ENCODE results near the gene MELK.
"Not testable (repeated sequence)": the region's sequence is repeated elsewhere in the genome, so short reads cannot be mapped to it uniquely, and the experiment has no call there.

The MELK gene

DNA sequence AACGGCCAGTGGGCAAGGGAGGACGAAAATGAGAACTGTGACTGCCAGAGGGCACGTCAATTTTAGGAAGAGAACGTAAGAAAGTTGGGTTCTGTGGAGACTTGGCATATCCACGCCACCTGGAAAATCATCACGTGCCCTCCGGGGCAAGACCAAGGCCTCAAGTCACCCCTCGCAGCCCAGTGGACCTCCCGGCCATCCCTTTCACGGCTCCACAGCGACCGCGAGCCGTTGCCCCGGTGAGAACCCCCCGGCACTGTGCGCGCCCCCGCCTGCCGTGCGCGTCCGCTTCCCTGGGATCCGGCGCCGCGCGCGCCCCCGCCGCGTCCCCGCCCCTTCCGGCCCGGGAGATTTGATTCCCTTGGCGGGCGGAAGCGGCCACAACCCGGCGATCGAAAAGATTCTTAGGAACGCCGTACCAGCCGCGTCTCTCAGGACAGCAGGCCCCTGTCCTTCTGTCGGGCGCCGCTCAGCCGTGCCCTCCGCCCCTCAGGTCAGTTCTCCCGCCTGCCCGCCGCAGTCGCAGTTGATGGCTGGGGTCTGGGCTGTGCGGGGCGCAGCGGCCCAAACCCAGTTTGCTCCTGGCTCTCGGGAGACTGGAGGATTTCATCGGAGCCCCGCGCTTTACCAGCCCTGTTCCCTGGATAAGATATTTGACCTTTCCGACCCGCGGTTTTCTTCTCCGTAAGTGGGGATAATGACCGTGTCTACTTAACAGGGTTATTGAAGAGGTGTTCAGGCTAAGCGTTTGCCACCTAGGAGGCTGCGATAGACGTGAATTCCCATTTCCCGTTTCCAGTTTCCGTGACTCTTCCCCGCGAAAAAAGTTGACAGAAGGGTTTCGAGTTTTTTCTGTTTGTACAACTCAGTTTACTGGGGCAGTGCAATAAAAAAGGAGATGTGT, at the start of gene MELK:
MELK (plus strand) TSS at position 381 of the 904 bp plus-strand sequence. CDS start 8,787 bp downstream, outside the sequence.
- peak; percentile 85 for DNase-seq

DNA sequence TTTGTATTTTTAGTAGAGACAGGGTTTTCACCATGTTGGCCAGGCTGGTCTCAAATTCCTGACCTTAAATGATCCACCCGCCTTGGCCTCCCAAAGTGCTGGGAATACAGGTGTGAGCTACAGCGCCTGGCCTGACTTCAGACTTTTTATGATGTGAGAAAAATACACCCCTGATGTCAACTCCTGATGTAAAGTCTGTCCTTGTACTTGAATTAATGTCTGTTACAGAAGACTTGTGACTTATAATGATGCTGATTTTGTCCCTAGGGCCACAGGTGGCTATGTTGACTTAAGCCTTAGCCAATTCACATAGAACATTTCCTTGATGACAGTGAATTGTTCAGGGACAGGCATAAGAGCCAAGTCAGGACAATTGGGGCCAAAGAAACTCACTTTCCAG, 42.5 kb upstream of the MELK start:
- DNase-seq = no peak

DNA sequence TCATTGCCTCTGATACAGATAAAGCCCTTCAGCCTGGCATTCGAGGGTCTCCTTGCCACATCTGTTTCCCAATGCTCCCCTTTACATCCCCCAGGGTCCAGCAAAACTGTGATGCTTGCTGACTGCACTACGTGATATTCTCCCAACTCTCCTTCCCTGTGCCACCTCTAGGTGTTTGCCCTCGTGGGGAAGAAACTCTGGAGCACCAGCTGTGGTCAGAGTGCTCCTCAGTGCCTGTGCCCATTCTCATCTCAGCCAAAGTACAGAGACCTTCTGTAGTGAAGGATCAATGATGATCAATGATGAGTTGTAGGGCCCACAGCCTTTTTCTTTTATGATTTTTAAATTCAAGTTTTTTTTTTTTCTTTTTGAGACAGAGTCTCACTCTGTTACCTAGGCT, 40.3 kb upstream of the MELK start:
- no peak for DNase-seq

- not testable (repeated sequence) for DNase-seq
Observed at GRCh38 chr9:36533726-36534125, 39.0 kb upstream of the MELK start.

DNA sequence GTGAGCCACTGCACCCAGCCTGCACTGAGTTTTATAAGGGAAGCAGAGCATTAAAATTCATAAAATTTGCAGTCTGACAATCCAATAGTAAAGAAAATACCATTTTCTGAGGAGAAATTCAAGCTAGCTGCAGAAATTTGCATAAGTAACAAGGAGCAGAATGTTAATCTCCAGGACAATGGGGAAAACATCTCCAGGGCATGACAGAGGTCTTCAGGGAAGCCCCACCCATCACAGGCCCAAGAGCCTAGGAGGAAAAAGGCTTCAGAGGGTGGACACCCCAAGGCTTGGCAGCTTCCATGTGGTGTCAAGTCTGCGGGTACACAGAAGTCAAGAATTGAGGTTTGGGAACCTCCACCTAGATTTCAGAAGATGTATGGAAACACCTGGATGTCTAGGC, 37.6 kb upstream of the MELK start:
- no peak for DNase-seq

DNA sequence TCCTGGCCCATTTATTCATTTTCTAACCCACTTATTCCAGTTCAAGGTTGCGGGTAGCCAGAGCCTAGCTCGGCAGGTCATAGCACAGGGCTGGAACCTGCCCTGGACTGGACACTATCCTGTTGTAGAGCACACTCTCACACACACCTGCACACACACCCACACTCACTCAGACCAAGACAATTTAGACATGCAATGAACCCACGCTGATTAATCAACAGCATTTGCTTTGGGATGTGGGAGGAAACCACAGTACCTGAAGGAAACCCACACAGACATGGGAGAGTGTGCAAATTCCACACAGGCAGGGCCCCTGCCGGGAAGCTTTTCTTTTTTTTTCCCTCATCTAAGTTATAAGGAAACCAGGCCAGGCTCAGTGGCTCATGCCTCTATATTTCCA, 34.8 kb upstream of the MELK start:
- no peak for DNase-seq

GRCh38 chr9:36542355-36542754, 30.3 kb upstream of the MELK start:
- DNase-seq = no peak

DNA sequence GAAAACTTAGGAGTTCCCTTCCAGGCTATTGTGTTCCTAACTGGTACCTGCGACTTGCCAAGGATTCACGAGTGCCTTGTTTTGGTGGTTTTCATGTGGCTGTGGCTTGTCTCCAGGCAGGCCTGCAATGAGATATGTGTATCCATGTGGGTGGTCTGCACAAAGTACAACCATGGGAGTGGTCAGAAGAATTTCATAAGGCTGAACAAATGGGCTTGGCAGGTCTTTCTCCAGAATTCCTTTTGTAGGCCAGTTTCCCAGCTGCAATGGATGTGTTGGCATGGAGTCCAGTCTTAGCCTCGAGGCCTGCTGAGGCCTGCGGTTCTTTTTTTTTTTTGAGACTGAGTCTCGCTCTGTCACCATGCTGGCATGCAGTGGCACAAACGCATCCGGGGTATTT, 28.8 kb upstream of the MELK start:
- peak; percentile 56 for DNase-seq

GRCh38 chr9:36547598-36547997, 25.1 kb upstream of the MELK start:
- no peak for DNase-seq

DNA sequence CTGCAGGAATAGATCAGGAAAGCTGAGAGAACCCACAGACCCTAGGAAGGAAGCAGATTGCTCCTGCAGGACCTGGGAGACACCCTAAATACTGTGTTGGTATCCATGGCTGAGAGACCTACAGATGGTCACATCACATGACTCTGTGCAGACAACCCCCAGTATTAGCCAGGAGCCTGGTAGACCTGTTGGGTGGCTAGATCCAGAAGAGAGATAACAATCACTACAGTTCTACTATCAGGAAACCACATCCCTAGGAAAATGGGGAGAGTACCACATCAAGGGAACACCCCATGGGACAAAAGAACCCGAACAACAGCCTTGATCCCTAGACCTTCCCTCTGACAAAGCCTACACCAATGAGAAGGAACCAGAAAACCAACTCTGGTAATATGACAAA, 24.2 kb upstream of the MELK start:
- DNase-seq = no peak

DNA sequence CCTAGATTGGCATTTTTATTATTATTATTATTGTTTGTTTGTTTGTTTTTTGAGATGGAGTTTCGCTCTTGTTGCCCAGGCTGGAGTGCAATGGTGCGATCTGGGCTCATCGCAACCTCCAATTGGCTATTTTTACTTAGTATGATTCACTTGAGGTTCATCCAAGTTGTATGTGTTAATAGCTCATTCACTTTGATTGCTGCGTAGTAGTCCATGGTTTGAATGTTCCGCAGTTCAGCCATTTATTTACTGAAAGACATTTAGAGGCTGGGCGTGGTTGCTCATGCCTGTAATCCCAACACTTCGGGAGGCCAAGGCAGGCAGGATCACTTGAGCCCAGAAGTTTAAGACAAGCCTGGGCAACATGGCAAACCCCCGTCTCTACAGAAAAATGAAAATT, 22.6 kb upstream of the MELK start:
- no peak for DNase-seq

DNA sequence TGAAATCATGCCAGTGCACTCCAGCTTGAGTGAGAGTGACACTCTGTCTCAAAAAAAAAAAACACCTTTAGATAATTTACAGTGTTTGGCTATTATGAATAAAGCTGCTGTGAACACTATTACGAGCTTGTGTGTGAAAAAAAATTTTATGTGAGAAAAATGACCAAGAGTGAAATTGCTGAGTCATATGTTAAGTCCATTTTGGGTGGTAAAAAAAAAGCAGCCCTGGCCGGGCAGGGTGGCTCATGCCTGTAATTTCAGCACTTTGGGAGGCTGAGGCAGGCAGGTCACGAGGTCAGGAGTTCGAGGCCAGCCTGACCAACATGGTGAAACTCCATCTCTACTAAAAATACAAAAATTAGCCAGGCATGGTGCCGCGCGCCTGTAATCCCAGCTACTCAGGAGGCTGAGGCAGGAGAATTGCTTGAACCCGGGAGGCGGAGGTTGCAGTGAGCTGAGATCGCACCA, 22.0 kb upstream of the MELK start:
- DNase-seq = not testable (repeated sequence)

- peak; percentile 48 for DNase-seq
Observed at GRCh38 chr9:36551129-36551528, 21.6 kb upstream of the MELK start.

- DNase-seq = no peak
Observed at GRCh38 chr9:36551910-36552309, 20.8 kb upstream of the MELK start.

- peak; percentile 62 for DNase-seq
Observed at GRCh38 chr9:36559036-36559695, 13.5 kb upstream of the MELK start.

GRCh38 chr9:36560771-36561170, 11.9 kb upstream of the MELK start:
- DNase-seq = peak; percentile 64

DNA sequence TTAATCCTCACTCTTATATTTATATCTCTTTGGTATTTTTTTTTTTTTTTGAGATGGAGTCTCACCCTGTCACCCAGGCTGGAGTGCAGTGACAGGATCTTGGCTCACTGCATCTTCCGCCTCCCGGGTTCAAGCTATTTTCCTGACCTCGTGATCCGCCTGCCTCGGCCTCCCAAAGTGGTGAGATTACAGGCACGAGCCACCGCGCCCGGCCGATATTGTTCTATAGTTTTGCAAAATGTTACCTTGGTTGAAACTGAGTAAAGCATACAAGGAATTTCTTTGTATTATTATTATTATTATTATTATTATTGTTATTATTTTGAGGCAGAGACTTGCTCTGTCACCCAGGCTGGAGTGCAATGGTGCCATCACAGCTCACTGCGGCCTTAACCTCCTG, 9.9 kb upstream of the MELK start:
- DNase-seq = not testable (repeated sequence)

- DNase-seq = peak; percentile 63
Observed at GRCh38 chr9:36566813-36567221, 5.9 kb upstream of the MELK start.

GRCh38 chr9:36568681-36569080, 4.0 kb upstream of the MELK start:
- not testable (repeated sequence) for DNase-seq

DNA sequence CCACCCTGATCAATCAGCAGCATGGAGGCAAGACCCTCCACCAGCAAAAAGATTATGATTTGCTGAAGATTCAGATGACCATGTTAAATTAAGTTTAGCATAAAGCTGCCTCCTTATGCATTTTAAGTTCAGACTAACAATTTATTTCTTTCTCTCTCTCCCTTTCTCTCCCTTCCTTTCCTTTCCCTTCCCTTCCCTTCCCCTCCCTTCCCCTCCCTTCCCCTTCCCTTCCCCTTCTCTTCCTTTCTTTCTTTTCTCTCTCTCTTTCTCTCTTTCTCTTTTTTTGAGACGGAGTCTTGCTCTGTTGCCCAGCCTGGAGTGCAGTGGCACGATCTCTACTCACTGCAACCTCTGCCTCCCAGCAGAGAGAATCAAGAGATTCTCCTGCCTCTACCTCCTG, 1.4 kb upstream of the MELK start:
- no peak for DNase-seq

DNA sequence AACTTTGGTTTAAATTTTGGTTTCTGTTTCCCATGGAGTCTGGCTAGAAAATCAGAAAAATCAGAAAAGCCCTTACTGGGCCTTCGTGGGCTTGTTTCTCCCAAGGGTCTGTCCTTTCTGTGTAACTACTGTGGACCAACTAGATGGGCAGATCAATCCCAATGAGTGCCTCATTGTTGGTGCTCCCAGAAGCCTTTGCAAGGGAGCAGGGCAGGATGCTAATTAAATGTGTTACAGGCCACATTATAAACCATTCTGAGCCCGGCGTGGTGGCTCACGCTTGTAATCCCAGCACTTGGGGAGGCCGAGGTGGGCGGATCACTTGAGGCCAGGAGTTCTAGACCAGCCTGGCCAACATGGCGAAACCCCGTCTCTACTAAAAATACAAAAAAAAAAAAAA, 1.4 kb downstream of the MELK start:
- not testable (repeated sequence) for DNase-seq

GRCh38 chr9:36575411-36575882, 2.8 kb downstream of the MELK start:
- DNase-seq = peak; percentile 67

- peak; percentile 19 for DNase-seq
Observed at GRCh38 chr9:36576866-36577265, 4.2 kb downstream of the MELK start.

Data from EL (cell line).